ENCODE data around the gene GNG12. TPM values are rescaled to one million over a fixed set of nuclear protein-coding genes. Genes with fewer than 3 reads are reported as not detected.

GNG12 gene
- total RNA-seq, 4 donors from 2014 or later: 69.1 to 161 (median 97.7) TPM

DNA sequence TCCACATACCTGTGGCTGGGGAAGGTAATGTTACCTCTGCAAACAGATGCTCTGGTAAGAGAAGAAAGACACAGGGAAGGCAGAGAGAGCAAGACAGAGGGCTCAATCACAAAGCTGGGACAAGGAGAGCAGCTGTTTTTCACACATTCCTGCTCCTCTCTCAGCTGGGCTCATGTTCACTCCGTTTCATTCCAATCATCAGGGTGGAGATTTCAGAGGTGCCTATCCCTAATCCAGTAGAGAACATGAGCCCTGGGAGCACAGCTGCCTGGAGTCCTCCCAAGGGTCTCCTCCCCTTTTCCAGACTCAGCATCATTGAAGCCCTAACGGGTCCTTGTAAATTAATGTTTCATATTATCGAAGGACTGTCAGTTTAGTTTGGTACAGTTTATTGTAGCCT is 128.9 kb downstream of the GNG12 start:
- TF ChIP-seq, protein P1, sequence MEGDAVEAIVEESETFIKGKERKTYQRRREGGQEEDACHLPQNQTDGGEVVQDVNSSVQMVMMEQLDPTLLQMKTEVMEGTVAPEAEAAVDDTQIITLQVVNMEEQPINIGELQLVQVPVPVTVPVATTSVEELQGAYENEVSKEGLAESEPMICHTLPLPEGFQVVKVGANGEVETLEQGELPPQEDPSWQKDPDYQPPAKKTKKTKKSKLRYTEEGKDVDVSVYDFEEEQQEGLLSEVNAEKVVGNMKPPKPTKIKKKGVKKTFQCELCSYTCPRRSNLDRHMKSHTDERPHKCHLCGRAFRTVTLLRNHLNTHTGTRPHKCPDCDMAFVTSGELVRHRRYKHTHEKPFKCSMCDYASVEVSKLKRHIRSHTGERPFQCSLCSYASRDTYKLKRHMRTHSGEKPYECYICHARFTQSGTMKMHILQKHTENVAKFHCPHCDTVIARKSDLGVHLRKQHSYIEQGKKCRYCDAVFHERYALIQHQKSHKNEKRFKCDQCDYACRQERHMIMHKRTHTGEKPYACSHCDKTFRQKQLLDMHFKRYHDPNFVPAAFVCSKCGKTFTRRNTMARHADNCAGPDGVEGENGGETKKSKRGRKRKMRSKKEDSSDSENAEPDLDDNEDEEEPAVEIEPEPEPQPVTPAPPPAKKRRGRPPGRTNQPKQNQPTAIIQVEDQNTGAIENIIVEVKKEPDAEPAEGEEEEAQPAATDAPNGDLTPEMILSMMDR (IDR thresholded peaks at IDR 0.05; ENCODE audit: low read depth): no peak

DNA sequence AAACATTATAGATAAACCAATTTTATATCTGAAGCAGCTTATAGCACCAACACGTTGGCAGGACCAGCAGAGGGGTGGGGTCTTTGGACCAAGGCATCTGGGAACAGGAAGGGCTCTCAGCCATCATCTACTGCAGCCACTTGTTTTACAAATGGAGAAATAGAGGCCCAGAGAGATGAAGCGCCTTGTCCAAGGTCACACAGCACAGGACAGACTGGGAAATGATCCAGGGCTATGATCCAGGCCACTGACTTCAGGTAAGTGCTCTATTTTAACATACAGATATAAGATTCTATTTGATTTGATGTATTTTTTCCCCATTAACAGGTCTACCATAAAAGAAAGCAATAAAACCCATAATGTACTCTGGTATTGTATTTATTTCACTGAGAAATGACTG is 131.4 kb downstream of the GNG12 start:
- TF ChIP-seq, protein P1 (IDR thresholded peaks at IDR 0.05; ENCODE audit: low read depth): no peak

DNA sequence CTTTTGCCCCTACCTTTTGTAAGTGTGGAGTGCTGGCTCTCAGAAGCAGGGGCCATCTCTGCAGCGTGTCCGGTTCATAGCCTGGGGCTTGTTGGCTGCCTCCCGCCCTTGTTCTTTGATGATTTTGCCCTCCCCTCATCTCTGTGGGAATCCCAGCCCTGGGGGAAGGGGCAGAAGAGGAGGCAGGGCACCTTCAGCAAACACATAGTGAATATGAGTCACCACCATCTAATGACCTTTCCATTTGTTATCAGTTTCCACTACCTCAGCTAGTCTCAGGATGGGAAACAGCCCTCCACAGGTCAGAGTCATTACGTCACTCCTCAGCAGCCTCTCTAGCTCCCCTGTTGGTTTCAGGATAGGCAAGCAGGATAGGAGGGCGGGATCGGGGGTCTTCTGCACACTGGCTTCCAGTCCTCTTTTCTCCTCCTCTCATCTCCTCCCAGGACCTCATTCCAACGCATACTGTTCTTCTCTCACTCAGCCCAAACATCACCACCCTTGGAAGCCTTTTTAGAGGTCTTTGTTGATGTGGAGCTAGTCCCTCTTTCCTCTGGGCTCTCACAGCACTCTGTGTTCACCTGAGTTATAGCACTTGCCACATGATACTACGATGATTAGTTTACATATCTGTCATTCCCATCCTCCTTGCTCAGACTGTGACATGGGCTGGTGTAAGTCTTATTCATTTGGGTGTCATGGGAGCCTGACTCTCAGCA is 132.4 kb downstream of the GNG12 start:
- TF ChIP-seq, protein P1 (IDR thresholded peaks at IDR 0.05; ENCODE audit: low read depth): no peak

DNA sequence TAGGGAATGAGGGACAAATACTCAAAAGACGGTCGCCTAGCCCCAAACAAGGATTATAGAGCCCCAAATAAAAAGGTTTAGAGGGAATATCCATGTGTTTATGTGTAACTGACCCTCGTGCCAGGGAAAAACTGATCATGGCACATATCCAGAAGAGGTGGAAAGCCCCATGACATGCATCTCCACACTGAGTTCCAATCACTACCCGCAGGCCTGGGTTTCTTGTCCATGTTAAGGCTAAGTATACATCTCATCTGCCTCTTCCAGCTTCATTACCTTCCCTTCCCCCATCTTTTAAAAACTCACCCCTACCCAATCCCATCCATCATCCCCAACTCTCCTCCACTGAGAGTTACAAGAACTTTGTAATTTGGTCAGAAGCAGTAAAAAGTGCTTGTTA is 133.0 kb downstream of the GNG12 start:
- TF ChIP-seq, protein P1 (IDR thresholded peaks at IDR 0.05; ENCODE audit: low read depth): no peak

DNA sequence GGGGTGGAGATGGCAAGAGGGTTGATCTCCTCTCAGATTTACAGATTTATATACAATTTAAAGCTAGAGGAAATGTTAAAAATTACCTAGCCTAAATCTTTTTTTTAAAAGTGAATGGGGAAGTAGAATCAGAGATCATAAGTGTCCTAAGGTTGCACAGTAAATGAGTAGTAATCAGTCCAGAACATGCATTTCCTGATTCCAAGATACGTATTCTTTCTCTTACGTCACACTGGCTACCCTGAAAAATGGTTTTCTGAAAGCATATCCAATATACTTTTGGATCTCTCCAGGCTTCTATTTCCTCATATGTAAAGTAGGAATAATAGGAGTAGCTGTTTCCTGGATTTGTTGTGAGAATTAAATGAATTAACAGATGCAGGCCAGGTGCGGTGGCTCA is 136.6 kb downstream of the GNG12 start:
- TF ChIP-seq, protein P1 (IDR thresholded peaks at IDR 0.05; ENCODE audit: low read depth): no peak

DNA sequence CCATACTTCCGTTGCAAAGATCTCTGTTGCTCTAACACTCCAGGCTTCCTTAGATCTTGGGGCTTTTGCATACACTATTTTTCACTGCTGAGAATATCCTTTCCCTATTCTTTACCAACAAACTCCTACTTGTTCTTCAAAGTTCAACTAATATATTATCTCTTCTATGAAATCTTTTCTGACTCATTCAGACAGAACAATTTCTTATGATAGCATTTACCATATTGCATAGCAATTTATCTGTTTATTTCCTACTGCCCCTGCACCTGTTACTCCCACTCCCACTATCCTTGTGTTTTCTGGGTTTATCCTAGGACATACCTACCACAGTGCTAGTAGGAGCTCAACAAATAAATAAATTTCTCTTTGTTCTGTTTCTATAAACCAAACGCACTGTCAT is 137.3 kb downstream of the GNG12 start:
- TF ChIP-seq, protein P1 (IDR thresholded peaks at IDR 0.05; ENCODE audit: low read depth): no peak

DNA sequence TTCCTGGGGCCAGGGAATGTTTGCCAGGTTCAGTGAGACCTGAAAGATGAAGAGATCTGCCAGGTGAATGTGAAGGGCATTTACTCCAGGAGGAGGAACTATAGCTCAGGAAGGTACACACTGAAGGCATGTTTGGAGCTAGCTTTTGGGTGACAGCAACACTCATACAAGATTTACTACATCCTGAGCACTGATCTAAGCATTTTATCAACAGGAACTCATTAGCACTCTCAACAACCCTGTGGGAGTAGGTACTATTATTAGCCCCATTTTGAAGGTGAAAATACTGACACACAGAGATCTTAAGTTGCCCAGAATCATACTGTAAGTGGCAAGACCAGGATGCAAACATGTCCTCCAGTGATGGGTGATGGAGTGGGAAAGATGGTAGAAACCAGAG is 141.6 kb downstream of the GNG12 start:
- TF ChIP-seq, protein P1 (IDR thresholded peaks at IDR 0.05; ENCODE audit: low read depth): no peak

All from subcutaneous adipose tissue (tissue), 4 donors.